Natural killer cell (primary cell): ENCODE measurements around the gene PSRC1. TPM values are rescaled to one million over a fixed set of nuclear protein-coding genes. Genes with fewer than 3 reads are reported as not detected.

Source experiments
- ATAC-seq, 3 donors: fragments of 150-1000 bp in 2 of 3; fragments of 200-7000 bp in 1 of 3; cut with Tn5 transposase; 1 replicate in 1 of 3; 2 replicates in 2 of 3; pipeline ENCODE4 v1.10.0; 2021; ENCODE audit warnings: mild to moderate bottlenecking in 2 of 3, moderate library complexity in 2 of 3
- DNase-seq, 2 donors: peaks; one replicate each; pipeline versions ENCODE4 v3.0.0 to v3.0.0-alpha.2; 2013 to 2021; ENCODE audit warnings: mixed read lengths in 1 of 2
- H3K27ac ChIP-seq: one replicate; pipeline ENCODE4 v1.5.1; 2013; ENCODE audit warnings: mild to moderate bottlenecking, low read length
- H3K27me3 ChIP-seq: one replicate; pipeline ENCODE4 v1.6.1; 2013; ENCODE audit warnings: low read length; ENCODE audit not compliant: control insufficient read depth, insufficient read depth
- H3K36me3 ChIP-seq: one replicate; pipeline ENCODE4 v1.6.1; 2013; ENCODE audit warnings: low read length; ENCODE audit not compliant: control insufficient read depth, insufficient read depth
- H3K4me1 ChIP-seq: one replicate; pipeline ENCODE4 v1.6.1; 2013; ENCODE audit warnings: low read length; ENCODE audit not compliant: control insufficient read depth, insufficient read depth
- H3K4me3 ChIP-seq: one replicate; pipeline ENCODE4 v1.5.1; 2013; ENCODE audit warnings: low read length
- H3K9me3 ChIP-seq: one replicate; pipeline ENCODE4 v1.6.1; 2013; ENCODE audit warnings: low read length; ENCODE audit not compliant: control insufficient read depth, insufficient read depth
- H3K27ac Mint-ChIP-seq, 2 donors: one replicate each; pipeline ENCODE4 v1.8.0; 2022; ENCODE audit warnings: mild to moderate bottlenecking in 2 of 2, mixed read lengths in 2 of 2, moderate library complexity in 1 of 2
- H3K27me3 Mint-ChIP-seq, 2 donors: one replicate each; pipeline ENCODE4 v1.8.0; 2022; ENCODE audit warnings: low read depth in 2 of 2, mixed read lengths in 2 of 2
- H3K36me3 Mint-ChIP-seq: one replicate; pipeline ENCODE4 v1.8.0; 2022; ENCODE audit warnings: mixed read lengths
- H3K4me1 Mint-ChIP-seq, 2 donors: one replicate each; pipeline ENCODE4 v1.8.0; 2022; ENCODE audit warnings: mixed read lengths in 2 of 2
- H3K4me3 Mint-ChIP-seq: one replicate; pipeline ENCODE4 v1.8.0; 2022; ENCODE audit warnings: mild to moderate bottlenecking, moderate library complexity, mixed read lengths
- H3K9me3 Mint-ChIP-seq, 2 donors: one replicate each; pipeline ENCODE4 v1.8.0; 2022; ENCODE audit warnings: mixed read lengths in 2 of 2
- WGBS: methylation state at CpG from one replicate; pipeline ENCODE4 v1.1.7; 2013; ENCODE audit warnings: missing lambda C conversion rate; ENCODE audit not compliant: insufficient coverage; 5-methylcytosine and 5-hydroxymethylcytosine counted together
- intact Hi-C: fragments of 100-400 bp; cut with micrococcal nuclease; formaldehyde crosslinking; loops from one replicate; pipeline ENCODE4 v1.14.2; 2022
- total RNA-seq, 4 donors: library from RNA; stranded (reverse); fragments of 120-200 nt in 1 of 4; gene quantifications; one replicate each; pipeline versions ENCODE4 v1.2.3 to v1.2.4, GENCODE V29; 2013 to 2022
- TF ChIP-seq, protein P1 (sequence below): fragments of 200-600 bp; IDR thresholded peaks from one replicate; pipeline ENCODE4 v1.8.0; 2022; ENCODE audit warnings: antibody characterized with exemption

The PSRC1 gene
- total RNA-seq, 3 donors from 2014 or later (not counting 1 experiment from before 2014, with no cell fraction given), result 1.1 to 2.4 (median 1.9) TPM

DNA sequence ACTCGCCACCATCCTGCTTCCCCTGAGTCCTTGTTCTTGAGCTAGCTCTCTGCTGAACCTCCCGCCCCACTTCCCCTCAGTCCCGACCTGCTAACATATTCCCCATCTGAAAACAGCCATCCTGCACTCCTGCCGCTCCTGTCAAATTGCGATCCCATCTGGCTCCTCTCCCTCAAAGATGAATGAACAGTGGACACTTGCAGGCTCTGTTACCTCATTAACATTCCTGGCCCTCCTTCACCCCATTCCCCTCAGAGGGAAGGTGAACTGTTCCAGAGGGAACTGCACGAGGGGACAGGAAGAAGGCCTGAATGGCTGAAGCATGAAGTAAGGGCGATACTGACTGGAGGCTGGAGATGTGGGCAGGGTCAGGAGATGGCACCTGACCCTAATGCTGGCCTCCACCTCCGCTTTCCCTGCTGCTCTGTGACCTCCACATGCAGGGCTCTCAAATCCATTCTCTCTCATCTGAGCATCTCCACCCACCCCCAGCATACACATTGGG is 41.1 kb downstream of the PSRC1 start:
- Histone ChIP-seq H3K36me3 (peaks cover 19% of the 10 kb centered on the region), H3K4me3 (no peak overlapping the region), H3K9me3 (no peaks in the 10 kb centered on the region), H3K27me3 (peaks cover 6% of the 10 kb centered on the region), H3K4me1 (peaks cover 9% of the 10 kb centered on the region), H3K27ac (no peak overlapping the region)
- Mint-ChIP-seq H3K36me3 (peaks cover 7% of the 10 kb centered on the region), H3K4me3 (peak overlapping the region; percentile 26), H3K9me3 (no peaks in the 10 kb centered on the region), H3K4me1 (peaks cover 12 to 19% of the 10 kb centered on the region in 2 donors), H3K27me3 (peaks cover 14 to 16% of the 10 kb centered on the region in 2 donors), H3K27ac (peak overlapping the region in 1 of 2 donors; percentile 59)
- WGBS, result 31% methylated on average over 8 of the region's 8 CpGs
- no peak for DNase-seq
- intact Hi-C loops, result no loop called here
- ATAC-seq, result no peak
- TF ChIP-seq, protein P1, sequence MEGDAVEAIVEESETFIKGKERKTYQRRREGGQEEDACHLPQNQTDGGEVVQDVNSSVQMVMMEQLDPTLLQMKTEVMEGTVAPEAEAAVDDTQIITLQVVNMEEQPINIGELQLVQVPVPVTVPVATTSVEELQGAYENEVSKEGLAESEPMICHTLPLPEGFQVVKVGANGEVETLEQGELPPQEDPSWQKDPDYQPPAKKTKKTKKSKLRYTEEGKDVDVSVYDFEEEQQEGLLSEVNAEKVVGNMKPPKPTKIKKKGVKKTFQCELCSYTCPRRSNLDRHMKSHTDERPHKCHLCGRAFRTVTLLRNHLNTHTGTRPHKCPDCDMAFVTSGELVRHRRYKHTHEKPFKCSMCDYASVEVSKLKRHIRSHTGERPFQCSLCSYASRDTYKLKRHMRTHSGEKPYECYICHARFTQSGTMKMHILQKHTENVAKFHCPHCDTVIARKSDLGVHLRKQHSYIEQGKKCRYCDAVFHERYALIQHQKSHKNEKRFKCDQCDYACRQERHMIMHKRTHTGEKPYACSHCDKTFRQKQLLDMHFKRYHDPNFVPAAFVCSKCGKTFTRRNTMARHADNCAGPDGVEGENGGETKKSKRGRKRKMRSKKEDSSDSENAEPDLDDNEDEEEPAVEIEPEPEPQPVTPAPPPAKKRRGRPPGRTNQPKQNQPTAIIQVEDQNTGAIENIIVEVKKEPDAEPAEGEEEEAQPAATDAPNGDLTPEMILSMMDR, result no peak

DNA sequence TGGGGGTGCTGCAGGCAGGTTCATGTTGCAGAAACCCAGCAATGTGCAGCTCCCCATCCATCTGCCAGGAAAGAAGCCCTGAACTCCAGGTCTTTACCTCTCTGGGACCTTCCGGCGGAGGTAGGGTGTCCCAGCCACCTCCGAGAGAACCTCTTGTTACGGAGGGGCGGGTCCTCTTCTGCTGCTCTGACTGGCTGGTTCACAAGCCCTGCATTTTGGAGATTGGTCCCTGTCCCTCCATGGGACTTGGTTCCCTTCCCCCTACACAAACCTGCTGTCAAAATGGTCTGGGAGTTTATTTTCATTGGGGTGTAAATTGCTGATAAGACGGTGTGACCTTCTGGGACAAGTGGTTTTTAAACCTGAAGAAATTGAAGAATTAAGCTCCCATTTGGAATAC is 41.6 kb downstream of the PSRC1 start:
- H3K9me3 ChIP-seq, result no peaks in the 10 kb centered on the region
- intact Hi-C loops, result no loop called here
- no peak overlapping the region for H3K4me3 ChIP-seq
- no peak for DNase-seq
- Mint-ChIP-seq H3K4me3 (no peak overlapping the region), H3K9me3 (no peaks in the 10 kb centered on the region), H3K27me3 (peaks cover 9 to 11% of the 10 kb centered on the region in 2 donors), H3K4me1 (peaks cover 12 to 19% of the 10 kb centered on the region in 2 donors), H3K27ac (peak overlapping the region in 1 of 2 donors; percentile 59), H3K36me3 (peaks cover 7% of the 10 kb centered on the region)
- H3K36me3 ChIP-seq, result peaks cover 25% of the 10 kb centered on the region
- H3K27ac ChIP-seq, result no peak overlapping the region
- no peak for ATAC-seq
- H3K27me3 ChIP-seq, result peaks cover 6% of the 10 kb centered on the region
- TF ChIP-seq, protein P1, result no peak
- WGBS, result 61% methylated on average over 6 of the region's 6 CpGs
- peaks cover 9% of the 10 kb centered on the region for H3K4me1 ChIP-seq

DNA sequence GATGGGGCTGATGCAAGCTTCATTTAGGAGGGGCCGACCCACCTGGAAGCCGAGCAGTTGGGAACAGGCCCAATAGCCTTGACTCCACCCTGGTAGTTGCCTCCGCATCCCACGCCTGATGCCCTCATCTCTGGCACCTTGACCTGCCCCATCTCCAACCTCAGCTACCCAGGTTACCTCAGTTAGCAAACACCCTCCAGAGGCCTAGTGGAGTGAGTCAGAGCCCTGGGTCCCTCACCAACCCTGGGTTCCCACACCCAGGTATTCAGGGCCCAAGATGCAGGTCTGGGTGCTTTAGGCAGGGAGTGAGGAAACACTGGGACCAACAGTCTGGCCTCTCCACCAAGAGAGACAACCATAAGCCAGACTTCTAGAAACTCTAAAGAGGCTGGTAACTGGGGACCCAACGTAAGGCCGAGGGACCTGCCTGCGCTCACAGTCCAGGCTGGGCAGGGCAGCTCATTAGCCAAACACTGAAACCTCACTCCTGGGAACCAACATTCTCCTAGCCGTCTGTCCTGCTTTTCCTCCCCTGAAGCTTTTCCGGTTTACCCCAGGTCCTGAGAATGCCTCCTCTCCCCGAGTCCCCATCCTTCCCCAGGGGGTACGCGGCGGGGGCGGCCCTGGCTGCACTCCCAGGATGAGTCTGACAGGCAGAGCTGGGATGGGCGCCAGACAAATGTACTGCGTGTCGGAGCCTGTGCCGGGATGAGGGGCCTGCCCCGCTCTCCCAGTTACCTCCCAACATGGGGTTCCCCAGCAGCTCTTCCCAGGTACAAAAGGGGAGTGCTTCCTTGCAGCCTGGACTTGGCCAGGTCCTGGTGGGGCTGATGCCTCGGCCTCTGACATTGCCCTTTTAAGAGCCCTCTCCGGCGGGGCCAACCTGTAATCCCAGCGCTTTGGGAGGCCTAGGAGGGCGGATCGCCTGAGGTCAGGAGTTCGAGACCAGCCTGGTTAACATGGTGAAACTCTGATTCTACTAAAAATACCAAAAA is 42.5 kb downstream of the PSRC1 start:
- peaks cover 12 to 19% of the 10 kb centered on the region in 2 donors for H3K4me1 Mint-ChIP-seq
- H3K4me3 ChIP-seq, result no peak overlapping the region
- peak in 1 of 2 donors; percentile 31 for DNase-seq
- no peaks in the 10 kb centered on the region for H3K9me3 Mint-ChIP-seq
- H3K4me1 ChIP-seq, result peaks cover 9% of the 10 kb centered on the region
- peaks cover 34% of the 10 kb centered on the region for H3K36me3 ChIP-seq
- no peak overlapping the region for H3K27ac ChIP-seq
- H3K27me3 ChIP-seq, result peaks cover 6% of the 10 kb centered on the region
- intact Hi-C loops, result no loop called here
- H3K27ac Mint-ChIP-seq, result peak overlapping the region; percentile 63 to 73
- H3K27me3 Mint-ChIP-seq, result peaks cover 9 to 11% of the 10 kb centered on the region in 2 donors
- peak in 1 of 3 donors; percentile 24 for ATAC-seq
- H3K36me3 Mint-ChIP-seq, result peaks cover 7% of the 10 kb centered on the region
- TF ChIP-seq, protein P1, result no peak
- 59% methylated on average over 26 of the region's 26 CpGs for WGBS
- H3K9me3 ChIP-seq, result no peaks in the 10 kb centered on the region
- H3K4me3 Mint-ChIP-seq, result no peak overlapping the region
